ENCODE measurements around the gene TBC1D7.
A peak's percentile ranks its signal among the peaks of the same experiment; 100 is the strongest.
"Not testable (repeated sequence)": the region's sequence is repeated elsewhere in the genome, so short reads cannot be mapped to it uniquely, and the experiment has no call there.

The TBC1D7 gene

DNA sequence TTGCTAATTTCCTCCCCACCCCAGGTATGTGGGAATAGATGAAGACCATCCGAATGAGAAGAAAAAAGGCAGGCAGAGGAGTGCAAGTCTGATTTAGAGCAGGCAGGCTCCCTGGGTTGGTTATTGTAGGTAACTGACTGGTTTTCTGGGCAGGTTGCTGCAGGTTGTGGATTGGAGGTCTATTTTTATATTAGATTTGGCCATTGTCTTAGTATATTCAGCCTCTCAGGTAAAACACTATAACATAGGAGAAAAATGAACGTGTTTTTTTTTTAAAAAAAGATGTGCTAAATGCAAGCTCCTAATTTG lies 492 bp upstream of the TBC1D7 start:
- Histone ChIP-seq H3K27ac (peak overlapping the region; percentile 97), H3K9me3 (no peaks in the 10 kb centered on the region), H3K4me1 (ENCODE audit: control insufficient read depth in 1 of 2, insufficient read depth in 1 of 2, low read depth in 1 of 2, low read length in 1 of 2) (peaks cover 25 to 27% of the 10 kb centered on the region in 2 experiments), H3K27me3 (no peaks in the 10 kb centered on the region), H3K36me3 (peaks cover 24% of the 10 kb centered on the region), H3K4me3 (ENCODE audit: low read depth in 1 of 2, low read length in 1 of 2) (peak overlapping the region; percentile 91 to 95)
- TF ChIP-seq, protein P1, sequence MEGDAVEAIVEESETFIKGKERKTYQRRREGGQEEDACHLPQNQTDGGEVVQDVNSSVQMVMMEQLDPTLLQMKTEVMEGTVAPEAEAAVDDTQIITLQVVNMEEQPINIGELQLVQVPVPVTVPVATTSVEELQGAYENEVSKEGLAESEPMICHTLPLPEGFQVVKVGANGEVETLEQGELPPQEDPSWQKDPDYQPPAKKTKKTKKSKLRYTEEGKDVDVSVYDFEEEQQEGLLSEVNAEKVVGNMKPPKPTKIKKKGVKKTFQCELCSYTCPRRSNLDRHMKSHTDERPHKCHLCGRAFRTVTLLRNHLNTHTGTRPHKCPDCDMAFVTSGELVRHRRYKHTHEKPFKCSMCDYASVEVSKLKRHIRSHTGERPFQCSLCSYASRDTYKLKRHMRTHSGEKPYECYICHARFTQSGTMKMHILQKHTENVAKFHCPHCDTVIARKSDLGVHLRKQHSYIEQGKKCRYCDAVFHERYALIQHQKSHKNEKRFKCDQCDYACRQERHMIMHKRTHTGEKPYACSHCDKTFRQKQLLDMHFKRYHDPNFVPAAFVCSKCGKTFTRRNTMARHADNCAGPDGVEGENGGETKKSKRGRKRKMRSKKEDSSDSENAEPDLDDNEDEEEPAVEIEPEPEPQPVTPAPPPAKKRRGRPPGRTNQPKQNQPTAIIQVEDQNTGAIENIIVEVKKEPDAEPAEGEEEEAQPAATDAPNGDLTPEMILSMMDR (IDR thresholded peaks at IDR 0.05), result no peak

DNA sequence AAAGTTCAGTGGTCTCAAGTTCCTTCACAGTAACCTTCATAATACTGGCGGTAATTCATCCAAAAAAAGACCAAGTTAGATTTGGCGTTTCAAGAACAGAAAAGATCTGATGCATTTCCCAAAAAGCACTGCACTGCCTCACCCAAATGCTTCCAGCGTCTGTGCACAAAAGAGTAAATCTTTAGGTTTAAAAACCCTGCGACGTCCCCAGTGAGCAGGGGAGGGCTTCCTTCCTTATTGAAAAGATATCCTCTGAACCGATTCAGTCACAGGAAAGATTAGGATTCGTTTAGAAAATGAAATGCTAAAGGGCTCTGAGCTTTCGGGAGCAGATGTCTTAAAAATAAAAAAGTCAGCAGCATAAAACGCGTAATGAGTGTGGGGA lies 654 bp downstream of the TBC1D7 start:
- TF ChIP-seq, protein P1 (IDR thresholded peaks at IDR 0.05), result no peak
- Histone ChIP-seq H3K9me3 (no peaks in the 10 kb centered on the region), H3K36me3 (peaks cover 36% of the 10 kb centered on the region), H3K4me3 (ENCODE audit: low read depth in 1 of 2, low read length in 1 of 2) (peak overlapping the region; percentile 91 to 95), H3K27me3 (no peaks in the 10 kb centered on the region), H3K4me1 (ENCODE audit: control insufficient read depth in 1 of 2, insufficient read depth in 1 of 2, low read depth in 1 of 2, low read length in 1 of 2) (peaks cover 25 to 27% of the 10 kb centered on the region in 2 experiments), H3K27ac (peak overlapping the region; percentile 97)

DNA sequence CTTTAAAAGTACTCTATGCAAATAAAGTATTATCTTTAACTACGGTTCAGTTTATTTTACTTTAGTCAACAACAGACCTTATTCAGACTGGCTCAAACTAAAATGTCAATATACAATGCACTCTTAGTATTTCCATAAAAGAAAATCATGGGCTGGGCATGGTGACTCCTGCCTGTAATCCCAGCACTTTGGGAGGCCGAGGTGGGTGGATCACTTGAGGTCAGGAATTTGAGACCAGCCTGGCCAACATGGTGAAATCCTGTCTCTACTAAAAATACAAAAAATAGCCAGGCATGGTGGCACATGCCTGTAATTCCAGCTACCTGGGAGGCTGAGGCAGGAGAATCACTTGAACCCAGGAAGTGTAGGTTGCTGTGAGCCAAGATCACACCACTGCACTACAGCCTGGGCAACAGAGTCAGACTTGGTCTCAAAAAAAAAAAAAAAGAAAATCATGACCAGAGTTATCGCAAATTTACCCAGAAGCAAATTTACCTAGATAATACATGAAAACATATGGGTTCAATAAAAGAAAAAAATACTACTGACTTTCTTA lies 2.2 kb downstream of the TBC1D7 start:
- H3K4me3 ChIP-seq (ENCODE audit: low read depth in 1 of 2, low read length in 1 of 2); H3K27me3 ChIP-seq; H3K9me3 ChIP-seq; H3K27ac ChIP-seq: not testable (repeated sequence)
- Histone ChIP-seq H3K4me1 (ENCODE audit: control insufficient read depth in 1 of 2, insufficient read depth in 1 of 2, low read depth in 1 of 2, low read length in 1 of 2) (peaks cover 25 to 27% of the 10 kb centered on the region in 2 experiments), H3K36me3 (peaks cover 51% of the 10 kb centered on the region)

DNA sequence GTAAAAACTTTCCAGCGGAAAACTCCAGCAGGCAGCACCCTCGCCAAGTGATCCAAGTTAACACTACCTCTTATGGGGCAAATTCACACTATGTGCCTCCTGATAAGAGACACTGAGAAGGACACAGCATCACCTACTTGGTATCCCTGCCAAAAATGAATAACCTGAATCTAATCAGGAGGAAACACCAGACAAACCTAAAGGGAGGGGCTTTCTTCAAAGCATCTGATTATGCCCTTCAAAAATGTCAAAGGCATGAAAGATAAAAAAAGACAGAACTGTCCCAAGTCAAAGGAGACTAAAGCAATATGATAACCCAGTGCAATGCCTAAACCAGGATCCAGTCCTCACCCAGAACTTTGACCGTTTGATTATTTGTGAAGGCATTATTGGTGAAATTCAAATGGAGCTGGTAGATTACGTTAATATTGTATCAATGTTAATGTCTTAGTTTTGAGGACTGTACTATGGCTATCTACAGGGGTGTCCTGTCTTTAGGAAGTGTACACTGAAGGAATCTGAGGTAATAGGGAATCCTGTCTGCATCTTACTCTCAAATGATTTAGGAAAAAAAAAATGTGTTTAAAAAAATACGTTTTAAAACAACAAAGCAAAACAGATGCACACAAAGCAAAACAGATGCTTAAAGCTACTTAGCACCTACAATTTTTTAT lies 8.3 kb downstream of the TBC1D7 start:
- no peaks in the 10 kb centered on the region for H3K4me1 ChIP-seq (ENCODE audit: control insufficient read depth in 1 of 2, insufficient read depth in 1 of 2, low read depth in 1 of 2, low read length in 1 of 2)
- H3K27me3 ChIP-seq, result no peaks in the 10 kb centered on the region
- no peaks in the 10 kb centered on the region for H3K9me3 ChIP-seq
- H3K36me3 ChIP-seq, result peaks cover 100% of the 10 kb centered on the region
- TF ChIP-seq, protein P1 (IDR thresholded peaks at IDR 0.05), result no peak
- H3K4me3 ChIP-seq (ENCODE audit: low read depth in 1 of 2, low read length in 1 of 2), result no peak overlapping the region
- H3K27ac ChIP-seq, result no peak overlapping the region

DNA sequence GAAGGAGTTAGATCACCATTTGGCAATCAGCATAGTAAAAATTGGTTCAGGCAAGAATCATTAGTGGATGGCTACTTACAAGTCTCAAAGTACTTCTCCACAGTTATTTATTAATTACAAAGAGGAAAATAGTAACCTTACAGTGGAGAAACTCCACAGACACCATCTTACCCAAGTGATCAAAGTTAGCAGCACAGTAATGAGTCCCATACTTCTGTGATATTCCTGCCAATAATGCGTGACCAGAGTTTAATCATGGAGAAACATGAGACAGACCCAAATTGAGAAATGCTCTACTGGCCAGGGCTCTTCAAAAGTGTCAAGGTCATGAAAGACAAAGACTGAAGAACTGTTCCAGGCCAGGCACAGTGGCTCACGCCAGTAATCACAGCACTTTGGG lies 9.5 kb downstream of the TBC1D7 start:
- H3K27me3 ChIP-seq, result no peaks in the 10 kb centered on the region
- H3K9me3 ChIP-seq, result no peaks in the 10 kb centered on the region
- no peak overlapping the region for H3K27ac ChIP-seq
- no peaks in the 10 kb centered on the region for H3K4me1 ChIP-seq (ENCODE audit: control insufficient read depth in 1 of 2, insufficient read depth in 1 of 2, low read depth in 1 of 2, low read length in 1 of 2)
- TF ChIP-seq, protein P1 (IDR thresholded peaks at IDR 0.05), result no peak
- H3K4me3 ChIP-seq (ENCODE audit: low read depth in 1 of 2, low read length in 1 of 2), result no peak overlapping the region
- peaks cover 100% of the 10 kb centered on the region for H3K36me3 ChIP-seq

DNA sequence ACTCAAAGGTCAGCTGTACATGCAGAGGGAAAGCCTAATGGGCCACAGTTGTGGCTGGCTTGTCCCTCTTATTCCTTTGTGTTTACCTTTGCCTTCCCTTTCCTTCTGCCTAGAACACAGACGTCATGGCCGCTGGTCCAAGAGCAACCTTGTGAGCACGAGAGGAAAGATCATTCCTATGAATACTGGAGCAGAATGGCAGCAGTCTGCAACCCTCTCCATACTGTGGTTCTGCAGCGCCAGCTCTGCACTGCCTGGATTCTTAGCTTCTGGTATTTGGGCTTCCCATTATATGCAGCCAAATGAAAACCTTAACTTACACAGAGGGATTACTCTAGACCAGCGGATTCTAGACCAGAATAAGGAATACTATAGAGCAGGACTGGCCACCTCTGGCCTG lies 12.4 kb downstream of the TBC1D7 start:
- Histone ChIP-seq H3K4me3 (ENCODE audit: low read depth in 1 of 2, low read length in 1 of 2) (no peak overlapping the region), H3K36me3 (peaks cover 82% of the 10 kb centered on the region), H3K27ac (no peak overlapping the region), H3K27me3 (no peaks in the 10 kb centered on the region), H3K4me1 (ENCODE audit: control insufficient read depth in 1 of 2, insufficient read depth in 1 of 2, low read depth in 1 of 2, low read length in 1 of 2) (no peaks in the 10 kb centered on the region), H3K9me3 (no peaks in the 10 kb centered on the region)
- TF ChIP-seq, protein P1 (IDR thresholded peaks at IDR 0.05), result no peak
